GM19372 (cell line): ENCODE results near the gene ORC4.
A peak's percentile ranks its signal among the peaks of the same experiment; 100 is the strongest.

Source experiments
- ATAC-seq: cut with Tn5 transposase; IDR thresholded peaks from one replicate; pipeline ENCODE4 v1.9.1; 2021; ENCODE audit warnings: mild to moderate bottlenecking, low read depth, moderate library complexity; ENCODE audit not compliant: unreplicated experiment

The ORC4 gene

GRCh38 chr2:148020111-148021058, at the start of gene ORC4:
TSS of gene ORC4 (minus strand) at chr2:148020737. CDS start at chr2:147975958, 44,779 bp downstream.
- peak; percentile 77 for ATAC-seq

- no peak for ATAC-seq
Observed at GRCh38 chr2:148067801-148068200, 47.3 kb upstream of the ORC4 start.

- ATAC-seq, result no peak
Observed at GRCh38 chr2:148065936-148066335, 45.4 kb upstream of the ORC4 start.

GRCh38 chr2:148063633-148064032, 43.1 kb upstream of the ORC4 start:
- ATAC-seq, result no peak

- ATAC-seq, result no peak
Observed at GRCh38 chr2:148058641-148059040, 38.1 kb upstream of the ORC4 start.

DNA sequence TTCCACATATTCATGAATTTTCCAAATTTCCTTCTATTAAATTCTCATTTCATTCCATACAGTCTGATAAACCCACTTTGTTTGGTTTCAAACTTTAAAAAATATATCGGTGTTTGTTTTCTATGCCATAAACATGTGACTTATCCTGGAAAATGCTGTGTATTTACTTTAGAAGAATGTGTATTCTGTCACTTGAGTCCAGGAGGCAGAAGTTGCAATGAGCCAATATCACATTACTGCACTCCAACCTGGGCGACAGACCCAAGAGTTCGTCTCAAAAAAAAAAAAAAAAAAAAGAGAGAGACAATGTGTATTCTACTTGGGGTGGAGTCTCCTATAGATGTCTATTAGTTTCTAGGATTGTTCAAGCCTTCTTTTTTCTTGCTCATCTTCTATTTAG, 32.1 kb upstream of the ORC4 start:
- ATAC-seq, result no peak

GRCh38 chr2:148049284-148049683, 28.7 kb upstream of the ORC4 start:
- ATAC-seq, result no peak

- peak; percentile 53 for ATAC-seq
Observed at GRCh38 chr2:148048475-148049221, 28.1 kb upstream of the ORC4 start.

DNA sequence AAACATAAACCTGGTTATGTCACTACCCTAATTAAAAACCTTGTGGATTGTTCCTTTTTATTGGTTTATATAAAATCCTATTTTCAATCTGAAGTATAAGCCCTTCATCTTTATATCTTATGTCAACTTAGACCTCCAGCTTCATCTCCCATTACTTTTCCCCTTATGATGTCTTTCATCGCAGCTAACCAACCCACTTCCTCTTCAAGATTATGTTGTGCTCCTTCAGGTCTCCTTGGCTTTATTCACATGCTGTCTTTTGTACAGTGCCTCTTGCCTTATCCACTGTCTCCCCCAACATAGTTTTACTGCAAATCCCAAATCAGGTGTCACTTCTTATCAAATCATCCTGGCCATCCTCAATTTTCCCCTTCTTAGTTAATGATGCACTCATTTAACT, 26.3 kb upstream of the ORC4 start:
- ATAC-seq, result no peak

GRCh38 chr2:148044322-148044721, 23.8 kb upstream of the ORC4 start:
- no peak for ATAC-seq

DNA sequence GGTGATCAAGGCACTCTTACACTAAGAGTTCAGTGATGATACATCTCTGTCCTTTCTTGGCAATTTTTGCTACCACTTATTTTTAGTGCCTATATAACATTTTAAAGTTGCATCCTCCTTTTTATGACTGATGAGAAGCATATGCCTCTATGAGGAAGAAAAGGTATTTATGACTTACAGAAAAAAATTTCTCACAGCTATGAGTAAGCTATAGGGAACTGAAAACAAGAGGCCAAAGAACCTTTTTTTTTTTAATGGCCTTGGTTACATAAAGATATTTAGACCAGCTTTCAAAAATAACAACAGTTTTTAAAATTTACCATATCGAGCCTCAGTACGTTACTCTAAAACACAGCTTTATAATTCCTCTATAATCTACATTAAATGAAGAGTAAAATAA, 21.7 kb upstream of the ORC4 start:
- ATAC-seq, result peak; percentile 83

DNA sequence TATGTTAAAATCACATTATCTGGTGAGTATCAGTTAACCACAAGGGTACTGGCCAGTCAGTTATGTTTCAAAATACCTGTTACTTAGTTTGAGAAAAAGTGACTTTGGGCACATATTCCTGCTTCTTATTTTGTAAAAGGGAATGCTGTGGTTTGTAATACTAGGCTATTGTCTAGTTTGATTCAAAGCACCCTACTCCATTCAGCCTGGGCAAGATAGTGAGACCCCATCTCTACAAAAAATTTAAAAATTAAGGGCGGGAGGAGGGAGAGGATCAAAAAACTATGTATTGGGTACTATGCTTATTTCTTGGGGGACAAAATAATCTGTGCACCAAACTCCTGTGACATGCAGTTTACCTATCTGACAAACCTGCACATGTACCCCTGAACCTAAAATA, 19.2 kb upstream of the ORC4 start:
- ATAC-seq, result no peak

- no peak for ATAC-seq
Observed at GRCh38 chr2:148032215-148032614, 11.7 kb upstream of the ORC4 start.

DNA sequence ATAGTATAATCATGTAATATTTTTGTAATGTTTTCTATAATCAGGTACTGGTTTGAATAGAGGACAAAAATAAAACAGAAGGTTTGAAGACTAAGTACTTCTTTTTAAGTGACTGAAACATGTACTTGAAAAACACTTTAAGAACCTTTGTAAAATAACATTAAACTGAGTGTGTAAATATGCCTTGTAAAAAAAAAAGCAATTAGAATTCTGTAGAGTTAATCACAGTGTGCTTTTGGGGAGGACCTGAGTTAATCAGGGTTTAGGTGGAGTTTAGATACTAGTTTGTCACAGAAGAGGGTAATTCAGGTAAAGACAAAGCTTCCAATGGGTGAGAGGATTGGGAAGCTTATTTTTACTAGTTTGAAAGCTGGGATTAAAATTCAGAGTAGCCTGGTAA, 10.6 kb upstream of the ORC4 start:
- ATAC-seq, result no peak

- ATAC-seq, result no peak
Observed at GRCh38 chr2:148028781-148029180, 8.2 kb upstream of the ORC4 start.

DNA sequence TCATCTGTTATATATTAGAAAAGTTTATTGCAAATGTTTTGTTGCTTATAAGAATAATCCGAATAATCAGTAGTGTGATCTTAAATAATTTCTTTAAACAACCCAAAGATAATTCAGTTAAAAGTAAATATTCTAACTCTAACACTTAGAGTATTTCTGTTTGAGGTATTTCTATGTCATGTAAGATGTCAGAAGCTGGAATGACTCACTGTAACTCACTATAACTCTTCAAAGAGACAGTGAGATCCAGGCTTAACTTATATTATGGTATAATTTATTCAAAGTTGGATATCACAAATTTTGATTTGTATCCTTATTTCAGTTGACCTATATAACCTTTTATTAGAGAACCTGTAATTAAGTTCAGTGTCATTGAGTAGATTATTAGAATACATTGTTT, 7.3 kb upstream of the ORC4 start:
- no peak for ATAC-seq

- no peak for ATAC-seq
Observed at GRCh38 chr2:148026573-148026972, 6.0 kb upstream of the ORC4 start.

DNA sequence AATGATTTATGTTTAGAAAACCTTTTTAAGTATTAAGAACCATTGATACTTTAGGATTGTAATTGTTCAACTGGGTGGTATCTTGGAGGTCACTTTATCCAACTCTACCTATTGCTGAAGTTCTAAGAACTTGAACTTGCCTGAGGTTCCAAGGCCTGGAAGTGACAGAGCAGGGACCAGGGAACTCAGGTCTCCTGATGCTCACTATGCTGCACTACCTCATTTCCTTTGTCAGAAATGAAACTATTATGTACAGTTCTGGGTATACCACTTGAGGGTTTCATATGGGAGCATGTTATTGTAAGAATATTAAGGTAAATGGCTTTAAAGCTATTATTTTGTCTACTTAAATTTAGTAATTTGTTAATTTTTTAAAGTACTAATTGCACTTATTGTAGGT, 3.3 kb upstream of the ORC4 start:
- ATAC-seq, result peak; percentile 25

- no peak for ATAC-seq
Observed at GRCh38 chr2:148022882-148023281, 2.3 kb upstream of the ORC4 start.

DNA sequence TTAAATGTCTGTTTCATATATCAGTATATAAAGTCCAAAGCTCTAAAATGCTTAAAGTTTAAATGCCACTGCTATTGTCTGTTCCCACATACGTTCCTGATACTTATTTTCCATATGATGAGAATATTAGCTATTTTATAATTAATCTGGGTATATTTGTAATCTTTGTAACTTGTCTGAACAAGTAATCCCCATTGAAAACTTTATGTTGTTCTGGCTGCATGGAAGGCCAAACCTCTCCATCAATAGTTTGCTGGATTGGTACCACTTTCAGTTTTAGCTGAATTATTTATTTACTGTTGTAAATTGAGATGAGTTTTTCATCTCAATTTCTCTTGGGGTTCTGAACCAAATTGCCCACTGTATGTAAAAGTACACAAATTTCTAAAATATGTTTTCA, 1.8 kb upstream of the ORC4 start:
- ATAC-seq, result no peak

GRCh38 chr2:148021886-148022285, 1.3 kb upstream of the ORC4 start:
- ATAC-seq, result no peak
